Kidney epithelial cell (primary cell): ENCODE measurements around the gene ADGB. TPM values are rescaled to one million over a fixed set of nuclear protein-coding genes. Genes with fewer than 3 reads are reported as not detected.
"Not testable (repeated sequence)": the region's sequence is repeated elsewhere in the genome, so short reads cannot be mapped to it uniquely, and the experiment has no call there.

Experiments used
- DNase-seq: peaks from one replicate; pipeline ENCODE4 v3.0.0-alpha.2; 2010; ENCODE audit warnings: low read depth
- H3K27me3 ChIP-seq: 2 replicates; pipeline ENCODE4 v1.6.0; 2011; ENCODE audit warnings: low read length; ENCODE audit not compliant: control insufficient read depth, insufficient read depth
- H3K36me3 ChIP-seq: 2 replicates; pipeline ENCODE4 v1.5.1; 2011; ENCODE audit warnings: low read length; ENCODE audit not compliant: control insufficient read depth, insufficient read depth
- H3K4me3 ChIP-seq: 2 replicates; pipeline ENCODE4 v1.5.1; 2011; ENCODE audit warnings: low read depth, mild to moderate bottlenecking, control low read depth, low read length
- CTCF ChIP-seq: IDR thresholded peaks from 2 replicates; pipeline ENCODE4 v1.5.1; 2011; ENCODE audit warnings: mild to moderate bottlenecking, moderate library complexity, low read length, control low read depth, inconsistent platforms; ENCODE audit not compliant: insufficient read depth, poor library complexity, severe bottlenecking
- total RNA-seq: library from RNA; depleted of rRNA; stranded (reverse); fragments of >200 nt; gene quantifications from 2 replicates; pipeline ENCODE4 v1.2.3, GENCODE V29; 2015

Gene ADGB
- total RNA-seq, 1 donor from 2014 or later = not detected

GRCh38 chr6:146790561-146791091 lies 191.9 kb downstream of the ADGB start:
- TF ChIP-seq CTCF = no peak
- DNase-seq = no peak
- H3K36me3 ChIP-seq = no peaks in the 10 kb centered on the region
- no peaks in the 10 kb centered on the region for H3K27me3 ChIP-seq
- H3K4me3 ChIP-seq = no peak overlapping the region

DNA sequence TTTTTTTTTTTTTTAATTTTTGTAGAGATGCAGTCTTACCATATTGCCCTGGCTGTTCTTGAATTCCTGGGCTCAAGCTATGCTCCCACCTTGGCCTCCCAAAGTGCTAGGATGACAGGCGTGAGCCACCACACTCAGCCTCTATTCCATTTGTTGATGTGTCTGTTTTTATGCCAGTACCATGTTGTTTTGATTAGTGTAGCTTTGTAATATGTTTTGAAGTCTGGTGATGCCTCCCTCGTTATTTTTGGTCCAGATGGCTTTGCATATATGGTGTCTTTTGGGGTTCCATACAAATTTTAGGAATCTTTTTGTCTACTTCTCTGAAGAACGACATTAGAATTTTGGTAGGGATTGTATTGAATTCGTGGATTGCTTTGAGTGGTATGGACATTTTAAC lies 193.2 kb downstream of the ADGB start:
- Histone ChIP-seq H3K4me3 (no peak overlapping the region), H3K27me3 (no peaks in the 10 kb centered on the region), H3K36me3 (no peaks in the 10 kb centered on the region)
- DNase-seq = no peak
- no peak for TF ChIP-seq CTCF

DNA sequence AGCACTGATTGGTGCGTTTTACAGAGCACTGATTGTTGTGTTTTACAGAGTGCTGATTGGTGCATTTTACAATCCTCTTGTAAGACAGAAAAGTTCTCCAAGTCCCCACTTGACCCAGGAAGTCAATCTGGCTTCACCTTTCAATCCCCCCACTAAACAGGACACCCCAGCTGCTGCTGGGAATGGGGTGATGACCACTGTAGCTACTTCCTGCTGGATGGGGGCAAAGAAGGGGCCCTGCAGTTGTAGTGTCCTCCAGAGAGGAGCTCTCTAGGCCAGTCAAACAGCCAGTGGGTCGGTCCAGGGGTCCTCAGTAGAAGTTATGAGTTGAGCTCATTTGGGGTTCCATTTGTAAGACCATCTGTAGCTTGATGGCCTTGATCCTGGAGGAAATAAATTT lies 194.4 kb downstream of the ADGB start:
- not testable (repeated sequence) for H3K36me3 ChIP-seq, H3K27me3 ChIP-seq, H3K4me3 ChIP-seq, DNase-seq

- H3K27me3 ChIP-seq = no peaks in the 10 kb centered on the region
- TF ChIP-seq CTCF = no peak
- DNase-seq = no peak
- no peak overlapping the region for H3K4me3 ChIP-seq
- no peaks in the 10 kb centered on the region for H3K36me3 ChIP-seq
Measured at GRCh38 chr6:146795479-146796133, 196.8 kb downstream of the ADGB start.

DNA sequence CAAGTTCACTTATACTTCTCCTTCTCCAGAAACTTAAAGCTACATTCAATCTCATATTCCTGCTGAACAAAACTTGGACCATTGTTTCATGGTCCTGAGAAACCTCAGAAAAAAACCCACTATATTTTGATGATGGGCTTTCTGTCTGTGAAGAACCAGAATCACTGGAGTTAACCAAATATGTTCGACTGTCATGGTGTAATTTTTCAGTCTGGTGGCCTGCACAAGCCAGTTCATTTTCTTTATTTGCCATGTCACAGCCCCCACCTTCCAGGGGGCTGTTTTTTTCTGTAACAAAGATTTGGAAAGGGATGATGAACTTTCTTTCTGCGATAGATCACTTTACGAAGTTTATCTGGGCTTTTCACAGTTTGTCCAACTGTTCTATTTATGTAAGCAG lies 204.4 kb downstream of the ADGB start:
- H3K27me3 ChIP-seq = not testable (repeated sequence)

DNA sequence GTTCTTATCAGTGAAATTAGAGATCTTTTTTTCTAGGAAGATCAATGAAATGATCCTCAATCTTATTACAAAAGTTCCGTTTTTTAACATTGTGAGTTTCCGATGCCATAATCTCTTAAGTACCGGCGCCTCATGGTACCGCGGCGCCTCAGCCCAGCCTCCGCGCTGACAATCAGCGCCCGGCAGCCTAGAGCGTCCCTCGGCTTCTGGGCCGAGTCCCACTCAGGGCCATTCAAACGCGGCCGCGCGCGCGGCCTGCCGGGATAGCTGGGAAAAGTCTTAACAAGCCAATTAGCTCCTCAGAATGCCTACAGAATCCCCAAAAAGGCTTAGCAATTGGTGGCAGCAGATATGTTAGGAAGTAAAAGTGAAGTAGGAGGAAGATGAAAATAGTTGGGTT lies 204.8 kb downstream of the ADGB start:
- no peaks in the 10 kb centered on the region for H3K27me3 ChIP-seq

More for the DNA sequence above, 204.4 kb downstream of the ADGB start:
- H3K4me3 ChIP-seq, H3K36me3 ChIP-seq, DNase-seq: not testable (repeated sequence)

More for the DNA sequence above, 204.8 kb downstream of the ADGB start:
- no peak overlapping the region for H3K4me3 ChIP-seq
- no peak for DNase-seq
- H3K36me3 ChIP-seq = no peaks in the 10 kb centered on the region
- no peak for TF ChIP-seq CTCF
